ENCODE measurements around the gene NEDD4L.

GRCh38 chr18:58431215-58431614, 387.2 kb downstream of the NEDD4L start:
- TF ChIP-seq CSDC2 (CRISPR knock-in tag; IDR thresholded peaks at IDR 0.05), result no peak
- no peak for TF ChIP-seq GLIS3 (CRISPR knock-in tag; IDR thresholded peaks at IDR 0.05)
- no peak for TF ChIP-seq ZFP3 (CRISPR knock-in tag; IDR thresholded peaks at IDR 0.05)
- TF ChIP-seq ZFP30 (CRISPR knock-in tag; IDR thresholded peaks at IDR 0.05), result no peak
- no peak for TF ChIP-seq TCF4 (CRISPR knock-in tag; IDR thresholded peaks at IDR 0.05; ENCODE audit: borderline replicate concordance)
- TF ChIP-seq ARNTL (CRISPR knock-in tag; IDR thresholded peaks at IDR 0.05; ENCODE audit: borderline replicate concordance, low read depth), result no peak
- TF ChIP-seq TOX (CRISPR knock-in tag; IDR thresholded peaks at IDR 0.05; ENCODE audit: borderline replicate concordance), result no peak
- no peak for TF ChIP-seq BACH2 (CRISPR knock-in tag; IDR thresholded peaks at IDR 0.05; ENCODE audit: borderline replicate concordance)
- no peak for TF ChIP-seq PPARA (CRISPR knock-in tag; IDR thresholded peaks at IDR 0.05; ENCODE audit: borderline replicate concordance)
